GM21723 (cell line): Measurements from ENCODE around the gene SULF2.
"Not testable (repeated sequence)": the region's sequence is repeated elsewhere in the genome, so short reads cannot be mapped to it uniquely, and the experiment has no call there.

ENCODE experiments used
- ATAC-seq: cut with Tn5 transposase; IDR thresholded peaks from one replicate; pipeline ENCODE4 v1.9.1; 2021; ENCODE audit warnings: mild to moderate bottlenecking, moderate library complexity; ENCODE audit not compliant: unreplicated experiment

SULF2 gene

DNA sequence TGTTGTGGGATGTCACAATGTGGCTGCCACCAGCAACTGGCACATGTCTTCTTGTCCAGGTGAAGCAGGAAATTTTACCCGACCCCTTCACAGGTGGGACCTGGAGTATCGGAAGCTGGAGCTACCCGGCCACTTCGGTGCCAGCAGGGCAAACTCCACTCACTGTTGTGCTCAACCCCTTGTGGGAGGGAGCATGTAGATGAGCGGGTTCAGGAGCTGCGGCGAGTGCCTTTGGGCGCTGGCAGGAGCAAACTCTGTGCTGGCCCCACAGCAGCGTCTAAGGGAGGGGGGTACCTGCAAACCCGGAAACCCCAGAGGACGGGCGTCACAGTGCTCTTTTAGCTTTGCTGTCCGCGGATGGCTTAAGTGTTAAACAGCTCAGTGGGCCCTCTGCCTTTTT is 20.7 kb upstream of the SULF2 start:
- ATAC-seq: no peak

DNA sequence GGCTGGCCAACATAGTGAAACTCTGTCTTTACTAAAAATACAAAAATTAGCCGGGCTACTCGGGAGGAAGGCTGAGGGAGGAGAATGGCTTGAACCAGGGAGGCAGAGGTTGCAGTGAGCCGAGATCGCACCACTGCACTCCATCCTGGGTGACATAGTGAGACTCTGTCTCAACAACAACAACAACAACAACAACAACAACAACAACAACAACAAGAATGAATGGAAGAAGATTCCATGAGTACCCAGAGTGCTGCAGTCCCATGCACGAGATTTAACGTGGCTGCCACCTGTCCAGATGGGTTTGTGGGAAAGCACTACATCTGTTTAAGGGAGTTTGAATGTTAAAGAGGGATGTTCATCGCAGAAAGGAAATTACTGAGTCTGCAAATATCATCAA is 19.7 kb upstream of the SULF2 start:
- ATAC-seq: not testable (repeated sequence)

DNA sequence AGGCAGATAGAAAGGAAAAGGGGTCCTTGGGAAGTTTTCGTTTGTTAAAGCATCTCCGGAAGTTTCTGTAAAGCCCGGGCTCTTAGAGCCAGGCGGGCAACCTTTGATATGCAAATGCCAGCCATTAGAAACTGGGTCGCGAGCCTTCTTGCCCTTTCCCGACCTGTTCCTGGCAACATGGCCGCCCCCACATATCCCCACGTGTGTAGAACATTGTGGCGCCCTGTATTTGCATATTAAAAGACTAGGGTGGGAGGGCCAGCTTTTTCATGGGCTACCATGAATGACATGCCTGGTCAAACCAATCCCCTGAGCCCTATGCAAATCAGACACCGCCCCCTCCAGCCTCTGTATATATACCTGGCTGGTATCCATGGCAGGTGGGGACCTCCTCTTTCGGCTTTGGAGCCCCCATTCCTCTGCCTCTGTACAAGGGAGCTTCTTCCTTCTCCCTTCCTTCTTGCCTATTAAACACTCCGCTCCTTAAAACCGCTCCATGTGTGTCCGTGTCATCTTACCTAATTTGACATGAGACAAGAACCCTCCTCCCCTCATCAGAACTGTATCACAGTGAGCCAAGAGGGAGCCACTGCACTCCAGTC is 19.0 kb upstream of the SULF2 start:
- not testable (repeated sequence) for ATAC-seq

DNA sequence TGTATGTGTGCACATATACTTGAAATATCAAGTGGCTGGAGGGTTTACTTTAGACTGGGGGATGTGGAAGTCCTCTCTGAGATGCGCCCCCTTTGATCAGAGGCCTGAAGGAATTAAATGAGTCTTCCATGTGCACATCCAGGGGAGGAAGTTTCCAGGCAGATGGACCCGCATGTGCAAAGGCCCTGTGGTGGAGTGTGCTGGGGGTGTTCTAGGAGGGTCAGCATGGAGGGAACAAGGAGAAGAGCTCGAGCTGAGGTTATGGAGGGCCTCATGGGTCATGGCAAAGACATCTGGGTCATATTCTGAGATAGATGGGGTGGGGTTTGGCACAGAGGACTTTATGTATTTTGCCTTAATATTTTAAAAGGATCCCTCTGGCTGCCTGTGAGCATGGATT is 17.7 kb upstream of the SULF2 start:
- ATAC-seq: no peak

DNA sequence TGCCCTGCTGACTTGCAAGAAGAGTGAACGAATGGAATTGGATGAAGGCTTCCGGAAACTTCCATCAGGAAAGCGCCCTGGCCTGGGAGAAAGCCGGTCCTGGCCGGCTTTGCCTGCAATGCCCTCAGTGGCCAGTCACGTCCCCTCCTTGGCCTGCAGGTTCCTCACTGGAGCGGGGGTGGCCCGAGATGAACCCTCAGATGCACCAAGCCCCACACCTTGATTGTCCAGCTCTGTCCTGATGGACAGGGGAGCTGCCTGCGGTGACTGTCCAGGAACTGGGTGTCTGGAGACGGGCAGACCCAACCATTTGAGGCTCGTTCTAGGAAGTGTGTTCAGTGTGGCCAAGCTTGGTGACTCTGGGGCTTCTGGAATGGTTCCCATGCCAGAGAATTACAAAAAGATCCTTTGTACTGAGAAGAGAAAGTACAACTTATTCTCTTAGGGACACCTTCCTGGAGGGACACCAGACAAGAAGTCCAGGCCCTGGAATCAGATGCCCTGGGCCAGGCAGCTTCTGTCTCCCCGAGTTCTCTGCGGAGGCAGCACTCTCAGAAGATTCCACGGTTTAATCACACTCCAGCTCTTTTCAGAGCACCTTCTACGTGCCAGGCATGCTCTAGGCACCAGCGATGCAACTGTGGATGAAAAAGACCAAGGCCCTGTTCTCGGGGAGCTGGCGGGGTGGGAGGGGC is 17.1 kb upstream of the SULF2 start:
- ATAC-seq: no peak

DNA sequence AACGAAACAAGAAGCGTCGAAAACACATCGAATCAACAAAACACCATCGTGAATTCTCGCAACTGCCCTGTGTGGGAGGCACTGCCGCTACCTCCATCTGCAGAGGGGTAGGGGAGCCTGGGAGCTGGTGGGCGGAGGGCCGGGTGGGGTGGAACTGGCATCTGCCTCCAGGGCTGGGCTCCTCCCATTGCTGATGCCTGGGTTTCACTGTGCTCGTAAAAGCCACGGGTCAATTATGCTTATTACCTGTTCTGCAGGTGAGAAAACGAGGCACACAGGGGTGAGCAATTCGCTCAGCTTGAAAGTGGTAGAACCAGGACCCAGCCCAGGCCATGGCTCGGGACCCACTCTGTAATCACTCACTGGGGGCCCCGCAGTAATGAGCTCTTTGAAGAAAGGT is 16.5 kb upstream of the SULF2 start:
- no peak for ATAC-seq

DNA sequence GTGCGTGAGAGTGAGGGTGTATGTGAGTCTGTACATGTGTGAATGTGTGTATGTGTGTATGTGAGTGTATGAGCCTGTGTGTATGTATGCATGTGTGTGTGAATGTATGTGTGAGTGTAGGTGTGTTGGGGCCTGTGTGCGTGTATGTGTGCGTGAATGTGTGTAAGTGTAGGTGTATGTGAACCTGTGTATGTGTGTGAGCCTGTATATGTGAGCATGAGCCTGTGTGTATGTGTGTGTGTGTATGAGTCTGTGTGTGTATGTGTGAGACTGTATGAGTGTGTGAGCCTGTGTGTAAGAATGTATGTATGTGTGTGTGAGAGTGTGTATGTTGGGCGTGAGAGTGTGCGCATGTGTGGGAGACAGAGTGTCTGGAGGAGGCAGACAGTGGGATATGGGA is 15.8 kb upstream of the SULF2 start:
- no peak for ATAC-seq

DNA sequence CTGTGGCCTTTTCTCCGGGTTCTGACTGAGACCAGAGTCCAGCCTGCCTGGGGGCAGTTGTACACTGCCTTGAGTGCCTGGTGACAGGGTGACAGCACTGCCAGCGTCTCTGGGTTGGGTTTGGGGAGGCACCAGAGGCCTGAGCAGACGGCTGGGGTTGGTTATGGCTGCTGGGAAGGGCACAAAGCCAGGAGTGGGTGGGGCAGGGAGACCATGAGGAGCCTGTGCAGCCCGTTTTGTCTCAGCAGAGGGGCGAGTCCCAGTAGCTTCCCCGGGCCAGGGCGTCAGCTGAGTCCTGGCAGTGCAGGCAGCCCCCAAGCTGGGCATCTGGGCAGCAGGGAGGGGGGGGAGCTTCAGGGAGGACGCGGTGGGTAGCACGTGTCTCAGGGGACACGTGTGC is 15.3 kb upstream of the SULF2 start:
- no peak for ATAC-seq

DNA sequence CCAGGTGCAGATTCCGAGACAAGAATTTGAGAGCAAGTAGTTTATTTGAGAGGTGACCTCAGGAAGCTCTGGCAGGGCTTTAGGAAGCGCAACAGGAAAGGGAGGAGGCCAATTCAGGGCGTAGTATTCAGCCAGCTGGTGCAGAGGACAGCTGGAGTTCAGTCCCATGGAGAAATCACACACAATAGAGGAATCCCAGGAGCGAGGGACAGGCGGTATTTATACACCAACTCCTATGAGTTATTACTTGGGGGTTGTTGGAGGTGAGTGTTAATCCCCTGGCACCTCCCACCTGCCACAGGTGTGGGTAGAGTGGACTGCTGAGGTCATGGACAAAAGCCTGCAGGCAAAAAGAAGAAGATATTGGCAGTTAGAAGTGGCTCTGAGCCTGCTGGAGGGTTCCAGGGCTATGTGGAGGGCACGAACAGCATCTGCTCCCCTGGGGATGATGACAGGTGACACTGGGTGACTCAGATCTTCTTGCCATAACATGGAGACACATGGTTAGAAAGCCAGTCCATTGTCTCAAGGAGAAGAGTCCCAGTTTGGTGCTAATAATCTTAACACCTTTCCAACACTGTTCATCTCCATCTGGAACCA is 13.9 kb upstream of the SULF2 start:
- no peak for ATAC-seq

DNA sequence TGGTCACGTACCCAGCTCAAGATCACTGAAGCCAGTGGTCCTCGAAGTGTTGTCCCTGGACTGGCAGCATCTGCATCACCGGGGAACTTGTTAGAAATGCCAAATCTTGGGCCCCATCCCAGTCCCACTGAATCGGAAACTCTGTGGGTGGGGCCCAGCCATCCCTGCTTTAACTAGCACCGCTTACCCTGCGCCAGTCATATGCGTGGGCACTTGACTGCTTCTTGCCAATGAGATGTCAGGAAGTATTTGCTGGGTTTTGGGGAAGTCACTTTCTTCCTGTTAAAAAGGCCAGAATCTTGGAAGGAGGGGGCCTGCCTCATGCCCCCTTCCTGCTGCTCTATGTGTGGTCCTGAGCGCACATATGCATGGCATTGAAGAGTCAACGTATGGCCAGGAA is 11.7 kb upstream of the SULF2 start:
- no peak for ATAC-seq

DNA sequence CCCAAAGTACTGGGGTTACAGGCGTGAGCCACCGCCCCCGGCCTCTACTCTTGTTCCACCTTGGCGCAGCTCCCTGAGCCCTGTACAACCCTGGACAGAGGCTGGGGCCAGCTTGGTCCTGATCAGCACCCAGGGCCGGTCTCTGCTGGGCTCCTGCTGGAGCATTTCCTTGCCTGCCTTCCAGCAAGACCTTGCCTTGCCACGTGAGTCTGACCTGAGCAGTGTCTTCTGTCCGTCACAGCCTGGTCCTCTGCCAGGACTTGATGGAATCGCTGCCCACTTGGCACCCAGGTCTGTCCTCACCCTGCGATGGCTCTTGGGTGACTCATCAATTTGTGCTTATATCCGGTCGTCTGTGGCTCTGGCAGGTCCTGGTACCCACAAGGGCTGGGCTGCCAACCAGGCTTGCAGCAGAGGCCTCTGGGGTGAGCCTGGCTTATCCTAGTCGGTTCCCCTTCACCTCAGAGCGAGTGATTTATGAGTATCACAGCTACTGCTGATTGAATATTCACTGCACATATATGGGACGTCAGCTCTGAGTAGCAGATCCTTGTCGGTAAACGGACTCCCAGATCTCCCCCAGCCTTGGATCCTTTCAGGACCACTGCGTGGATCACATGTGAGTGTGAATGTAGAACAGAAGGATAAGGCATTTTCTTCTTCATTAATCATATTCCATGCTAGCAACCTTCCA is 10.1 kb upstream of the SULF2 start:
- ATAC-seq: no peak

DNA sequence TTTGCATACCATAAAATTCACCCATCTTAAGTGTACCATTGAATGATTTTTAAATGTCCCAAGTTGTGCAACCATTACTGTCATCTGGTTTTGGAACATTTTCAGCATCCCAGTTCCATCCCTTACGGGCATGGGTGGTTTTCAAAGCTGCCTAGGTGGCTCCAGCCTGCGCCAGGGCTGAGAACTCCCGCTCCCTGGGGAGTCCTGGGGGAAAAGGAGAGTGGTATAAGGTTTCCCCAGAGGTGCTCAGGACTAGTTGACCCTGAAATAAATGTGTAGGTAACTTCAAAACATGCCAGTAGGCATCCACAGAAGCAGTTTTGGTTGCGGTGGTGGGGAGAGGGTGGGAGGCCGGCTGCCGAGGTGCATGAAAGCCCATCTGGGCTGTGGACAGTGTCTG is 9.0 kb upstream of the SULF2 start:
- ATAC-seq: not testable (repeated sequence)

DNA sequence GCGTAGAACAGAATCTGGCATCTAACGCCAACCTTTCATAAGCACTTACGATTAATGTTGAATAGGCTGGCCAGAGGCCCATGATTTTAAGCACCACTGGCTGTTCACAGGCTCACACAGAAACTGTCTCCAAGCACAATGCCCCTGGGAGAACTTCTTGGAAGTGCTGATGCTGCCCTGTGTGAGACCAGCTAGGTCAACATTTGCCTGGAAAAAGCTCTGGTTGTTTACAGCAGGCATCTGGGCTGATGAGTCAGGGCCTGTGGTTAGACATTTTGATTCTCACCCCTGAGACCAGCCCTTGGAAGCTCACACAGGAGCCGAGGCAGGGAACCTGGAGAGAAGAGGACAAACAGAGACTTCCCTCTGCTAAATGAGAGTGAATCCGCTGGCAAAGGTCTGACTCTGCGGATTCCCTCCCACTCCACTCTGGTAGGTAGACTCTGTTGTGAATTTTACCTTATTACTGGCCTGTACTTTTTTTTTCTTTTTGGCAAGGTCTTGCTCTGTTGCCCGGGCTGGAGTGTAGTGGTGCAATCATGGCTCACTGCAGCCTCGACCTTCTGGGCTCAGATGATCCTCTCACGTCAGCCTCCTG is 6.8 kb upstream of the SULF2 start:
- no peak for ATAC-seq

DNA sequence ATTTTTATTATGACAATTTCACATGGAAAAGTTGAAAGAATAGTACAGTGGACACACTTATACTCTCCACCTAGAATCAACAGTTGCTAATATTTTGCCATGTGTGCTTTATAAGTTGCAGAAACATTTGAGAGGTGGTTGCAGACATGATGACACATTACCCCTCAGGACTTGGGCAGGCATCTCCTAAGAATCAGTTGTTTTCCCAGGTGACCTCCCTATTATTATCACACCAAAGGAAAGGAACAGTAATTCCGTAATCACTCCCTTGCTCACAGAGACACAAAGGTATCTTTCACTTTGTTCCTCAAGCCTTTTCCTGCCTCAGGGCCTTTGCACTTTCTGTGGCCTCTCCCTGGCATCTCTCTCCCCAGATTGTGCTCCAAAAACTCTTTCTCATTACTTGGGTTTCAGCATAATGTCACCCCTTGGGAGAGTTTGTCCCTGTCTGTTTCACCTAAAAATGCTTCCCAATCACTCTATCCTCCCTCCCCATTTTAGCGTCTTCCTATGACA is 5.9 kb upstream of the SULF2 start:
- ATAC-seq: no peak

DNA sequence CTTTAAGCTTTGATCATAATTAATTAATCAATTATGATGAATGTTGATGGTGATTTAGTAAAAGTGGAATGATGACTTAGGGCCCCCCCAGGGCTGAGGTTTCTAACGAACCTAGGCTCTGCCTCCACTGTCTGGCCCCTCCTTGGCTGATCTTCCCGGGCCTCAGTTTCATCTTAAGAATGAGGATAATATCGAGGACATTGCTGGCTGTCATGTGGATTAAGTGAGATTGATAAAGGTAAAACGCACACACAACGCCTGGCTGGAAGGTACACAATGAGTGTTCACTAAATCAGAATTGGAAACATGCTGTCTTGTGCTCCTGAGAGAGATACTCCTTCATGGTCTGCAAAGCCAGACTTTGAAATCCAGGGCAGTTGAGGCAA is 5.3 kb upstream of the SULF2 start:
- no peak for ATAC-seq

DNA sequence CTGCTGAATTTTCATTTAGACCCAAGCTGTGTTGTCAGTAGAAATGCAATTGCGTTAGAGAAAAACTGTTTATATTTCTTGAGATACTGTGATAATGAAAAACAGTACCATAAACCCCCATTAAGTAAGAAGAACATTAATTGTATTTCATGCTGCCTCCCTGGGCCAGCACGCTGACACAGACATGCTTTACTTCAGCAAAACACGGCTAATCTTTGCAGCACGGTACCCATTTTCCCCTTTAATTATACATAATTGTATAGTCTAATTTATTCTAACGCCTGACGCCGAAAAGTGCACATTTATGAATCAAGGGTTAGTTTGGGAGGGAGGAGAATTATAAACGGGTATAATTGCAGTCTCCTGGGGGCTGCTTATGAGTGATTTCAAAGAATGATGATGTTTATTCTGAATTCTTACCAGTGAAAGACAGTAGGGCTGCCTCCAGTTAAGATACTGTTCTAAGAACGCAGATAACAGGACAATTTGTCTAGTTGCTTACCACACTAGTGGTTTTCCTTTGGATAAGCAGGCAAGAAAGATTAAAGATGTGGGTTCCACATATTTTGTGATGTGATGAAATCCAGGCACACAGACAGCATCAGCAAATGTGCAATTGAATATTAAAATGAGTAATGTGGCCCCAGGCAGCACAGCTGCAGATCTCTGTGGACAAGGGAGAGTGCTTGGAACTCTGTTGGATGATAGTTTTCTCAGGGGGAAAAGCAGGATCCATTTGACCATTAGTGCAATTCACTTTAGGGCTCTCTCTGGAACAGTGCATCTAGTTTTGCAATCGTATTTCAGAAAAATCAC is 4.7 kb upstream of the SULF2 start:
- no peak for ATAC-seq

DNA sequence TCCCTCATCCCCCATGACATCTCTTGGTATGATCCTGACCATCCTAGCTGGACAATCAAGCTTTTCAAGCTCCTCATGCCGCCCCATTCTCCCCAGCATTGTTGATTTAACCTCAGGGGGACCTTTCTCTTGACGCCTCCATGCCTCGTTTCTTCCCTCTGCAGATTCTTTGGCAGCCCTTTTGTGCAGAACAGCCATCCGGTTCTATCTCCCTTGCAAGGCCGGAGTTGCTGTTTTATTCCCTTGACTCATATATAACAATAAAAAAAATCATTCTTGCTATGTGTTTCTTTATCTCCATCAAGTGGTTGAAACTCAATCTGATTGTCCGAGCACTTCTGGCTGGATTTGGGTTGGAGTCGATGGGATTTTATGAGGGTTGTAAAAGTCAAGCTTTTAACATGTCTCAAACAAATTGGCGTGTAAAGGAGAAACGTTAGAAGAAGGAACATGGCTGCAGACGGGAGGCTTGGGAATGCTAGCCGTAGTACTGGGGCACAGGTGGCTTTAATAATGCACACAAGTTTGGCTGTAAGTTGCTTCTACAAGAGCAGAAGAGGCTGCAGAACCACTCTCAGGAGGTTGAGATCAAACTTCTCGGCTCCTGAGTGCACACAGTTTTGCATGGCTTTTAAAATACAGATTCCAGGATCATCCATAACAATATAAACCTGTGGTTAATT is 3.9 kb upstream of the SULF2 start:
- no peak for ATAC-seq

DNA sequence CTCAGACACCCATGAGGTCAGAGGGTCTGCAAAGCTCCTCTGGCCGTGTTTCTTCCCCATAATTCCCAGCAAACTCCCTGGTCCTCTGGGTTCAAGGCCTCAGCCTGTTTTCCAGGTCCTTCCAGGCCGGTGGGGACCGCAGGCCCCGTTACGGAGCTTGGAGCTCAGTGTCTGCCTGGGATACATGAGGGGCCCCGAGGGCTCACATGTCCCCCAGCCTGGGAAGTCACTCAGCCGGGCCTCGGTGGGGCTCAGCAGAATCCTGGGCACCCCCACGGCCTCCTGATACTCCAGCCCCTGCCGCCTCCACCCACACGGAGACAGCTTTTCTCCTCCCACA is 3.4 kb upstream of the SULF2 start:
- no peak for ATAC-seq

DNA sequence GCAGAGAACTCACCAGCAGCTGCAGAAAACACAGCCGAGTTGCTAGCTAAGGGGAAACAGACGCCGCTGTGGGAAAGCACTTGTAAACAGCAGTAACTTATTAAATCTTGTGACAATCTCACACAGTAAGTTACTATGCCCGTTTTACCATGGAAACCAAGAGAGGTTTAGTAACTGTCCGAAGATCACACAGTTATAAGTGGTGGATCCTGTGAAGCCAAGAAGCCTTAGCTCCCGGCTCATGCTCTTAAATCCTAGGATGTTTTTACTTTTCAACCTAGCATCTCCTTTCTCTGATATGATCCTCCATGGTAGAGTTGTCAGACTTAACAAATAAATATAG is 1.5 kb upstream of the SULF2 start:
- no peak for ATAC-seq
